Progenitor cell of endocrine pancreas (in vitro differentiated cells): ENCODE data around the gene S1PR3. TPM values are rescaled to one million over a fixed set of nuclear protein-coding genes. Genes with fewer than 3 reads are reported as not detected.

Source experiments
- DNase-seq: peaks from one replicate; pipeline ENCODE4 v3.0.0; 2021; ENCODE audit warnings: low spot score; ENCODE audit not compliant: unreplicated experiment
- H3K27ac Mint-ChIP-seq: 2 replicates; pipeline ENCODE4 v1.8.0; 2021; ENCODE audit warnings: mild to moderate bottlenecking, moderate library complexity, mixed read lengths
- H3K27me3 Mint-ChIP-seq: 2 replicates; pipeline ENCODE4 v1.8.0; 2021; ENCODE audit warnings: mixed read lengths
- H3K36me3 Mint-ChIP-seq: 2 replicates; pipeline ENCODE4 v1.8.0; 2022; ENCODE audit warnings: mixed read lengths; ENCODE audit not compliant: insufficient read depth
- H3K4me1 Mint-ChIP-seq: 2 replicates; pipeline ENCODE4 v1.8.0; 2021; ENCODE audit warnings: low read depth, mixed read lengths
- H3K4me3 Mint-ChIP-seq: 2 replicates; pipeline ENCODE4 v1.8.0; 2021; ENCODE audit warnings: low read depth, mild to moderate bottlenecking, moderate library complexity, mixed read lengths
- H3K9me3 Mint-ChIP-seq: 2 replicates; pipeline ENCODE4 v1.8.0; 2021; ENCODE audit warnings: low read depth, mixed read lengths
- CTCF ChIP-seq: fragments of 200-600 bp; sonication (generic); IDR thresholded peaks from one replicate; pipeline ENCODE4 v1.5.0; 2021; ENCODE audit warnings: antibody characterized with exemption, mild to moderate bottlenecking; ENCODE audit not compliant: unreplicated experiment
- total RNA-seq: library from RNA; stranded (reverse); gene quantifications from 2 replicates; pipeline ENCODE4 v1.2.1, GENCODE V29; 2021

Gene S1PR3
- total RNA-seq, 1 donor from 2014 or later = 1.6 TPM

GRCh38 chr9:88980740-88981203, 10.5 kb upstream of the S1PR3 start:
- peaks cover 3% of the 10 kb centered on the region for H3K36me3 Mint-ChIP-seq
- peaks cover 18% of the 10 kb centered on the region for H3K27me3 Mint-ChIP-seq
- TF ChIP-seq CTCF = no peak
- DNase-seq = no peak
- no peaks in the 10 kb centered on the region for H3K4me1 Mint-ChIP-seq
- no peak overlapping the region for H3K4me3 Mint-ChIP-seq
- H3K27ac Mint-ChIP-seq = no peak overlapping the region
- peaks cover 13% of the 10 kb centered on the region for H3K9me3 Mint-ChIP-seq

- Mint-ChIP-seq H3K9me3 (peaks cover 13% of the 10 kb centered on the region), H3K4me1 (no peaks in the 10 kb centered on the region), H3K4me3 (no peak overlapping the region), H3K27ac (no peak overlapping the region), H3K36me3 (peaks cover 3% of the 10 kb centered on the region), H3K27me3 (peaks cover 15% of the 10 kb centered on the region)
- no peak for TF ChIP-seq CTCF
- no peak for DNase-seq
These were observed 7.3 kb upstream of the S1PR3 start for GRCh38 chr9:88983865-88984542.

GRCh38 chr9:88984543-88984883, 6.8 kb upstream of the S1PR3 start:
- Mint-ChIP-seq H3K27ac (no peak overlapping the region), H3K9me3 (peaks cover 13% of the 10 kb centered on the region), H3K27me3 (peaks cover 20% of the 10 kb centered on the region), H3K4me3 (no peak overlapping the region), H3K36me3 (peaks cover 3% of the 10 kb centered on the region), H3K4me1 (no peaks in the 10 kb centered on the region)
- no peak for TF ChIP-seq CTCF
- DNase-seq = no peak

GRCh38 chr9:88985616-88986015, 5.7 kb upstream of the S1PR3 start:
- Mint-ChIP-seq H3K9me3 (peaks cover 9% of the 10 kb centered on the region), H3K27ac (no peak overlapping the region), H3K4me3 (no peak overlapping the region), H3K27me3 (peaks cover 31% of the 10 kb centered on the region), H3K36me3 (peaks cover 3% of the 10 kb centered on the region), H3K4me1 (peaks cover 2% of the 10 kb centered on the region)
- no peak for TF ChIP-seq CTCF
- DNase-seq = no peak

GRCh38 chr9:88986776-88987175, 4.5 kb upstream of the S1PR3 start:
- Mint-ChIP-seq H3K9me3 (peaks cover 5% of the 10 kb centered on the region), H3K4me3 (no peak overlapping the region), H3K27me3 (peaks cover 34% of the 10 kb centered on the region), H3K4me1 (peaks cover 3% of the 10 kb centered on the region), H3K36me3 (no peaks in the 10 kb centered on the region), H3K27ac (no peak overlapping the region)
- no peak for DNase-seq
- TF ChIP-seq CTCF = no peak
